ENCODE results near the gene GPRIN3. TPM values are rescaled to one million over a fixed set of nuclear protein-coding genes. Genes with fewer than 3 reads are reported as not detected.
"Not testable (repeated sequence)": the region's sequence is repeated elsewhere in the genome, so short reads cannot be mapped to it uniquely, and the experiment has no call there.

GPRIN3 gene
- total RNA-seq, 1 donor from 2014 or later, result 7.4 TPM

- DNase-seq, result no peak
- intact Hi-C loops (cut with micrococcal nuclease), result no loop called here
- ATAC-seq, result peak; percentile 42
These were observed 38.9 kb downstream of the GPRIN3 start for GRCh38 chr4:89268679-89269078.

GRCh38 chr4:89267846-89268245, 39.8 kb downstream of the GPRIN3 start:
- ATAC-seq (no peak), DNase-seq (no peak)
- intact Hi-C loops (cut with micrococcal nuclease), result no loop called here

GRCh38 chr4:89267392-89267791, 40.2 kb downstream of the GPRIN3 start:
- ATAC-seq, result peak; percentile 91
- intact Hi-C loops (cut with micrococcal nuclease), result no loop called here
- DNase-seq, result no peak

- ATAC-seq, result peak; percentile 67
- peak; percentile 45 for DNase-seq
These were observed 41.5 kb downstream of the GPRIN3 start for GRCh38 chr4:89266128-89266527.

GRCh38 chr4:89263265-89263664, 44.3 kb downstream of the GPRIN3 start:
- intact Hi-C loops (cut with micrococcal nuclease), result no loop called here
- DNase-seq, result no peak
- no peak for ATAC-seq

More at GRCh38 chr4:89266128-89266527, 41.5 kb downstream of the GPRIN3 start:
- intact Hi-C loops (cut with micrococcal nuclease), result no loop called here

GRCh38 chr4:89259301-89260028, 48.1 kb downstream of the GPRIN3 start:
- DNase-seq, result no peak
- peak; percentile 71 for ATAC-seq
- intact Hi-C loops (cut with micrococcal nuclease), result loop anchor here (10.0 kb wide), 1 partner anchor 45 kb away; the partner anchor contains the start of gene GPRIN3

- ATAC-seq (no peak), DNase-seq (no peak)
- intact Hi-C loops (cut with micrococcal nuclease), result loop anchor here (10.0 kb wide), 1 partner anchor 46 kb away; the partner anchor contains the start of gene GPRIN3
These were observed 49.1 kb downstream of the GPRIN3 start for GRCh38 chr4:89258506-89258905.

- intact Hi-C loops (cut with micrococcal nuclease), result loop anchor here (10.0 kb wide), 1 partner anchor 47 kb away; the partner anchor contains the start of gene GPRIN3
- DNase-seq, result no peak
- peak; percentile 21 for ATAC-seq
These were observed 50.2 kb downstream of the GPRIN3 start for GRCh38 chr4:89257376-89257775.

GRCh38 chr4:89256203-89256800, 51.3 kb downstream of the GPRIN3 start:
- ATAC-seq, result peak; percentile 44
- intact Hi-C loops (cut with micrococcal nuclease), result loop anchor here (10.0 kb wide), 1 partner anchor 48 kb away; the partner anchor contains the start of gene GPRIN3

GRCh38 chr4:89254847-89255246, 52.8 kb downstream of the GPRIN3 start:
- intact Hi-C loops (cut with micrococcal nuclease), result loop anchor here (10.0 kb wide), 1 partner anchor 50 kb away; the partner anchor contains the start of gene GPRIN3
- no peak for DNase-seq
- ATAC-seq, result no peak

More at GRCh38 chr4:89256203-89256800, 51.3 kb downstream of the GPRIN3 start:
- no peak for DNase-seq

- intact Hi-C loops (cut with micrococcal nuclease), result loop anchor here (10.0 kb wide), 1 partner anchor 50 kb away; the partner anchor contains the start of gene GPRIN3
- ATAC-seq, DNase-seq: not testable (repeated sequence)
These were observed 53.3 kb downstream of the GPRIN3 start for GRCh38 chr4:89254347-89254746.

- no peak for DNase-seq
These were observed 53.7 kb downstream of the GPRIN3 start for GRCh38 chr4:89253935-89254334.

GRCh38 chr4:89253311-89253710, 54.3 kb downstream of the GPRIN3 start:
- ATAC-seq (no peak), DNase-seq (no peak)
- intact Hi-C loops (cut with micrococcal nuclease), result loop anchor here (10.0 kb wide), 1 partner anchor 51 kb away; the partner anchor contains the start of gene GPRIN3

More at GRCh38 chr4:89253935-89254334, 53.7 kb downstream of the GPRIN3 start:
- ATAC-seq, result no peak
- intact Hi-C loops (cut with micrococcal nuclease), result loop anchor here (10.0 kb wide), 1 partner anchor 51 kb away; the partner anchor contains the start of gene GPRIN3

GRCh38 chr4:89251396-89251795, 56.2 kb downstream of the GPRIN3 start:
- DNase-seq (no peak), ATAC-seq (no peak)
- intact Hi-C loops (cut with micrococcal nuclease), result loop anchor here (10.0 kb wide), 1 partner anchor 53 kb away; the partner anchor contains the start of gene GPRIN3

- DNase-seq (no peak), ATAC-seq (no peak)
- intact Hi-C loops (cut with micrococcal nuclease), result loop anchor here (10.0 kb wide), 1 partner anchor 55 kb away; the partner anchor contains the start of gene GPRIN3
These were observed 57.8 kb downstream of the GPRIN3 start for GRCh38 chr4:89249716-89250361.

- intact Hi-C loops (cut with micrococcal nuclease), result no loop called here
- ATAC-seq, result no peak
- no peak for DNase-seq
These were observed 58.3 kb downstream of the GPRIN3 start for GRCh38 chr4:89249313-89249712.

- intact Hi-C loops (cut with micrococcal nuclease), result no loop called here
- DNase-seq (peak; percentile 17), ATAC-seq (peak; percentile 14)
These were observed 58.7 kb downstream of the GPRIN3 start for GRCh38 chr4:89248879-89249281.

GRCh38 chr4:89247951-89248350, 59.6 kb downstream of the GPRIN3 start:
- DNase-seq (peak; percentile 20), ATAC-seq (no peak)
- intact Hi-C loops (cut with micrococcal nuclease), result no loop called here

- DNase-seq, result no peak
- peak; percentile 65 for ATAC-seq
- intact Hi-C loops (cut with micrococcal nuclease), result no loop called here
These were observed 62.1 kb downstream of the GPRIN3 start for GRCh38 chr4:89245459-89245858.
